Measurements from ENCODE around the gene GABRA6.

DNA sequence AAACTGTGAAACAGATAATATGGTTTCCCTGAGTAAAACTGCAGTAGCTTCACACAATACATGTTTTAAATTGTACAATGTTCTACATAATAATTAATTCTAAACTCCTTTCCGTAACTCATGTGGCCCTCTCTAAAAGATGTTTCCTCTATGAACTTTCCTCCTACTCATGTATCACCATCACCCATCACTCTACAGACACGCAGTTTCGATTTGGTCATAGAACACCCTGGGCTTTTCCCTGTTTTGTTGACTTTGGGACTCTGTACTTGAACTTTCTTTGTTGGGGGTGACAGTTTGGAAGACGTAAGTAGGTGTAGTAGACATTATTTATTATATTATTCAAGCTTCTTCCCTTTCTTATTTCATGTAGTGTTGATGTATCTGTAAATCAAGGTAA lies 44.1 kb upstream of the GABRA6 start:
- TF ChIP-seq CTCF (IDR thresholded peaks at IDR 0.05) (no peak), POLR2A (IDR thresholded peaks at IDR 0.05) (no peak)

Measured in Peyer's patch (tissue), 4 donors.